ENCODE results near the gene FBXL17. TPM values are rescaled to one million over a fixed set of nuclear protein-coding genes. Genes with fewer than 3 reads are reported as not detected.

Gene FBXL17
- total RNA-seq, 1 experiment from 2014 or later = 5.3 TPM

GRCh38 chr5:108384741-108385140 is 2.8 kb upstream of the FBXL17 start:
- Mint-ChIP-seq H3K9me3 (no peaks in the 10 kb centered on the region), H3K36me3 (ENCODE audit: insufficient read depth in 1 of 3, low read depth in 3 of 3) (no peaks in the 10 kb centered on the region; a peak in 1 of 7 replicates), H3K27me3 (ENCODE audit: low read depth) (no peaks in the 10 kb centered on the region), H3K4me3 (no peak overlapping the region), H3K4me1 (peaks cover 8 to 14% of the 10 kb centered on the region in 2 experiments), H3K27ac (no peak overlapping the region)
- Histone ChIP-seq H3K9me3 (ENCODE audit: control insufficient read depth, low read depth, low read length) (no peaks in the 10 kb centered on the region), H3K27ac (ENCODE audit: insufficient read length, low read depth, low read length) (no peak overlapping the region), H3T11ph (ENCODE audit: low read length) (no peak overlapping the region), H2AFZ (ENCODE audit: low read length) (no peak overlapping the region), H3K18ac (ENCODE audit: insufficient read length, low read depth, low read length) (no peak overlapping the region), H4K91ac (ENCODE audit: insufficient read length, low read depth, low read length) (no peak overlapping the region), H3K9ac (ENCODE audit: extremely low read depth, insufficient read length, low read length) (no peak overlapping the region), H2BK12ac (ENCODE audit: insufficient read length, low read depth, low read length) (no peak overlapping the region), H3K56ac (ENCODE audit: insufficient read length, low read depth, low read length) (no peak overlapping the region), H3K4me2 (ENCODE audit: insufficient read depth, insufficient read length, low read length) (no peak overlapping the region), H2BK5ac (ENCODE audit: insufficient read length, low read length) (no peak overlapping the region), H3K79me1 (ENCODE audit: insufficient read depth, low read depth, low read length, poor library complexity, severe bottlenecking) (no peaks in the 10 kb centered on the region), H3K23me2 (ENCODE audit: insufficient read length, low read depth, low read length, poor library complexity, severe bottlenecking) (peaks cover 5% of the 10 kb centered on the region), H3K4ac (ENCODE audit: low read depth, low read length) (no peak overlapping the region), H3K79me2 (ENCODE audit: insufficient read depth, low read length) (no peaks in the 10 kb centered on the region), H4K8ac (replicated peaks; ENCODE audit: insufficient read length, low read depth, low read length) (no peak overlapping the region), H3K14ac (ENCODE audit: insufficient read depth, low read length) (no peak overlapping the region), H2BK120ac (ENCODE audit: low read depth, low read length, poor library complexity, severe bottlenecking) (no peak overlapping the region), H2BK15ac (ENCODE audit: low read depth, low read length) (no peak overlapping the region), H4K5ac (ENCODE audit: insufficient read length, low read depth, low read length) (no peak overlapping the region), H3K27me3 (ENCODE audit: insufficient read depth, low read length) (no peaks in the 10 kb centered on the region), H3K23ac (ENCODE audit: insufficient read length, low read depth, low read length) (no peak overlapping the region), H4K20me1 (ENCODE audit: control insufficient read depth, insufficient read depth, insufficient read length) (no peaks in the 10 kb centered on the region), H2AK5ac (ENCODE audit: insufficient read length, low read length) (no peak overlapping the region), H2BK20ac (ENCODE audit: low read depth, low read length, poor library complexity, severe bottlenecking) (no peak overlapping the region), H3K4me1 (ENCODE audit: insufficient read depth, low read length) (0 out of 2 replicates have a peak, but pooled peaks cover 2% of the 10 kb centered on the region)
- no peak for DNase-seq
- no CpG with 5 or more reads among the region's 1 CpG for whole genome bisulfite sequencing (ENCODE audit: extremely low coverage, insufficient read length, low lambda C conversion rate)
- TF ChIP-seq, protein P1, sequence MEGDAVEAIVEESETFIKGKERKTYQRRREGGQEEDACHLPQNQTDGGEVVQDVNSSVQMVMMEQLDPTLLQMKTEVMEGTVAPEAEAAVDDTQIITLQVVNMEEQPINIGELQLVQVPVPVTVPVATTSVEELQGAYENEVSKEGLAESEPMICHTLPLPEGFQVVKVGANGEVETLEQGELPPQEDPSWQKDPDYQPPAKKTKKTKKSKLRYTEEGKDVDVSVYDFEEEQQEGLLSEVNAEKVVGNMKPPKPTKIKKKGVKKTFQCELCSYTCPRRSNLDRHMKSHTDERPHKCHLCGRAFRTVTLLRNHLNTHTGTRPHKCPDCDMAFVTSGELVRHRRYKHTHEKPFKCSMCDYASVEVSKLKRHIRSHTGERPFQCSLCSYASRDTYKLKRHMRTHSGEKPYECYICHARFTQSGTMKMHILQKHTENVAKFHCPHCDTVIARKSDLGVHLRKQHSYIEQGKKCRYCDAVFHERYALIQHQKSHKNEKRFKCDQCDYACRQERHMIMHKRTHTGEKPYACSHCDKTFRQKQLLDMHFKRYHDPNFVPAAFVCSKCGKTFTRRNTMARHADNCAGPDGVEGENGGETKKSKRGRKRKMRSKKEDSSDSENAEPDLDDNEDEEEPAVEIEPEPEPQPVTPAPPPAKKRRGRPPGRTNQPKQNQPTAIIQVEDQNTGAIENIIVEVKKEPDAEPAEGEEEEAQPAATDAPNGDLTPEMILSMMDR (conservative IDR thresholded peaks at IDR 0.05) = no peak
